CD4-positive, alpha-beta T cell treated with Interleukin-10 for 1 hour (primary cell): ENCODE data around the gene TRIO.

Experiments
- DNase-seq: peaks from one replicate; pipeline ENCODE4 v3.0.0-alpha.2; 2020

Gene TRIO

GRCh38 chr5:14503017-14503680 lies 360.0 kb downstream of the TRIO start:
- no peak for DNase-seq

DNA sequence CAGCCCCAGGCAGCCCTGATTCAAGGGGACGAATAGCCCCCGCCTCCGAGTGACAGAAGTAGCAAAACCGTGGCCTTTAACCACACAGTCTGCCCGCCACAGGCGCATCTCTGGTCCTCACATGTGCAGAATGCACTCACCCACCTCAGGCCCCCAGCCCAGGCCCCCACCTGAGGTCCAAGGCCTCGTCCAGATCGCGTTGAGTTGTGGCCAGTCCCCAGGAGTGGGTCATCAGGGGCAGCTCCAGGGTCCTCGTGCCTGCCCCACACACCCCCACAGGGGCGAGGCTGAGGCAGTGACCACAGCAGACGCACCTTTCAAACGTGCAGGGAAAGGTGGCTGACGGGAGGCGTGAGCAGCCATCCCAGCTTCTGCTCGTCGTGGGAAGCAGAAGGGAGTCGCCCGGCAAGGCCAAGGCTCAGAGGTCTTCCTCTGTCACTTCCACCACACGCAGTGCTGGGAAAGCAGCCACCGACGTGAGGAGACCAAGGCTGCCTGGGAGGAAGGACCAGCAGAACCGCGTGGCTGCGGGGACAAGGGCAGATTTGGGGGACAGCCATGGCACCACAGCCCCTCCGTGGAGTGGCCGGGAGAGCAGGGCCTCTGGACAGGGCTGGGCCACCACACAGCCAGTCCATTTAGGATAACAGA lies 360.7 kb downstream of the TRIO start:
- no peak for DNase-seq

GRCh38 chr5:14504332-14504727 lies 361.2 kb downstream of the TRIO start:
- no peak for DNase-seq

DNA sequence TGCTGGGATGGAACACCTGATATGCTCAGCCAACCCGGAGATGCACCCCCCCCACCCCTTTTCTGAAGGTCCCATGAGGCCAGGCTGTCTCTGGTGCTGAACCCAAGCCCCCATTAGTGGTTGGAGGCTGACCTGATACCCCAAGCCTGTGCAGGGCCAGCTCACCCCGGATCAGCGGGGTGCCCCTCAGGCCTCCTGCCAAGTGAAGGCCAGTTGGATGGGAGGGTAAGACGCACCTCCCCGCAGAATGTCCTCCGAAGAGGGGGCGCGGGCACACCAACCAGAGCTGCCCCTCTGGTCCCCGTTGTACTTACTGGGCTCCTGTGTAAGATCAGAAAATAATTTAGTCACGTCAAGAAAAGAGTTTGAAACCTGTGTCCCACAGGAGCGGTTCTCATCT lies 361.7 kb downstream of the TRIO start:
- DNase-seq, result no peak

DNA sequence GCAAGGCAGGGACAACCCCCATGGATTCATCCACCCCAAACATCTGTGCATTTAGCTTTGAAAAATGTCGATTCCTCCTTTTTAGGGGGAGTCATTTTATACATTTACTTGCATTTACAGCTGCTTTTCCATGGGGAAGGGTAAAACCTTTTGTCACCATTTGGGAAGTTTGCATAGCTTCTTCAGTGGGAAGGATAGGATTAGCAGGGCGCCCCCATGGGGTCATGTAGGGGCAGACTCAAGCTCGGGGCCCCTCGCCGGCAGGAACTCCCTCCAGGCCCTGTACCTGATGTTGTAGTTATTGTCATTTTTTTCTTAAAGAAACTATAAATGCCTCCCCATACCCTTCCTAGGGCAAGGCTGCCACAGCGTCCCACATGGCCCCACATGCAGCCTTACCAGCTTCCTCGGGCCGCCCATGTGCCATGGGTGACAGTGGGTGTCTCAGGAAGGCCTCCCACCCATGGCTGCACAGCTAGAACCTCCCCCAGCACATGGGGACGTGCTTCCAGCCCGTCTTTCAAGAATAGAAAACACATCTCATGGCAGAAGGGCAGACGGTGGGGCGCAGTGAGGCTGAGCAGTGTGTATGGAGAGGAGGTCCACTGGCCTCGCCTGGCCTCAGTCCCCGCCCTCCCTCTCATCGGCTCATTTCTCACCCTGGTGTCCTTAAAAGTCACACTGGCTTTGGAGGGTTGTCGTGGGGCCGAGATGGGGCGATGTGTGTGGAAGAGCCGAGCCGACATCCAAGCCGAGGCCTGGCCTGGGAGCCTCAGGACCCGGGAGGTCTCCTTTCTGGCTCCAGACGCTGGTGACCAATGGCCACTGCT lies 362.4 kb downstream of the TRIO start:
- DNase-seq, result no peak

GRCh38 chr5:14506140-14506538 lies 363.0 kb downstream of the TRIO start:
- DNase-seq, result no peak

DNA sequence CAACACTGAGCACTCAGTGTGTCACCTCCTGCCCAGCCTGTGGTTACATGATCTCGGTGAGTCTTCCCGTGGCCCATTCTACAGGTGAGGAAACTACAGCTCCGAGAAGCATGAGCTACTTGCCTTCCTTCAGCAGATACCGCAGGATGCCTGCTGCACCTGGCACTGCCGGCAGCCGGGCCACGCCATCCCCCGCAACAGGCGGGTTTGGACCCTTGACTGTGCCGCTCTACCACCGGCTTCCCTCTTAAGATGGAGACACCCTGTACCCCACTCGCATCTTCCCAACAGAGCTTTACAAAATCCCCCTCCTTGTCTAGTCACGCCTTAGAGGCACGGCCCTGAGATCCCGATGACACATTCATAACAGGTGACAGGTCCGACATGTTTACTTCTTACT lies 363.5 kb downstream of the TRIO start:
- no peak for DNase-seq

- no peak for DNase-seq
Measured at GRCh38 chr5:14507156-14507941, 364.2 kb downstream of the TRIO start.

- DNase-seq, result no peak
Measured at GRCh38 chr5:14508046-14508445, 364.9 kb downstream of the TRIO start.

- no peak for DNase-seq
Measured at GRCh38 chr5:14509556-14509955, 366.4 kb downstream of the TRIO start.

- no peak for DNase-seq
Measured at GRCh38 chr5:14510156-14510734, 367.1 kb downstream of the TRIO start.

GRCh38 chr5:14510880-14511279 lies 367.7 kb downstream of the TRIO start:
- DNase-seq, result no peak

GRCh38 chr5:14512574-14512973 lies 369.4 kb downstream of the TRIO start:
- no peak for DNase-seq

GRCh38 chr5:14513266-14513665 lies 370.1 kb downstream of the TRIO start:
- no peak for DNase-seq

GRCh38 chr5:14516901-14517300 lies 373.8 kb downstream of the TRIO start:
- DNase-seq, result no peak

GRCh38 chr5:14518638-14519037 lies 375.5 kb downstream of the TRIO start:
- no peak for DNase-seq

DNA sequence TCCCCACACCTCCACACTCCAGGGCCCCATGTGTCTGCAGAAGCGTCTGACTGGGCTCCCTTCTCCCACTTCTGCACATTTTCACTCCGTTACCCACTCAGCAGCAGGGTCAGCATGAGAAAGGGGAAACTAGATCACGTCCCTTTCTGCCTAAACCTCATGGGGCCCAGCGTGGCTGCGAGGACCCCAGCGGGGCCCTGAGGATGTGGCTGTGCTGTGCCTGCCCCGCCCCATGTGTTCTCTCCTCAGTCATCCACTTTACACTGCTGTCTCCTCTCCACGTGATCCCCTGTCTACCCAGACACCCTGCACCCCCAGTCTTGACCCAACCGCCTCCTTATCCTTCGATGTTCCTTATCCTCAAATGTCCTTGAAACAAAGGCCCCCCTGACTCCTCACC lies 378.6 kb downstream of the TRIO start:
- no peak for DNase-seq

- no peak for DNase-seq
Measured at GRCh38 chr5:14522721-14523120, 379.6 kb downstream of the TRIO start.

GRCh38 chr5:14523243-14524034 lies 380.3 kb downstream of the TRIO start:
- DNase-seq, result no peak

GRCh38 chr5:14525397-14525796 lies 382.3 kb downstream of the TRIO start:
- DNase-seq, result no peak

- no peak for DNase-seq
Measured at GRCh38 chr5:14526493-14526892, 383.4 kb downstream of the TRIO start.

DNA sequence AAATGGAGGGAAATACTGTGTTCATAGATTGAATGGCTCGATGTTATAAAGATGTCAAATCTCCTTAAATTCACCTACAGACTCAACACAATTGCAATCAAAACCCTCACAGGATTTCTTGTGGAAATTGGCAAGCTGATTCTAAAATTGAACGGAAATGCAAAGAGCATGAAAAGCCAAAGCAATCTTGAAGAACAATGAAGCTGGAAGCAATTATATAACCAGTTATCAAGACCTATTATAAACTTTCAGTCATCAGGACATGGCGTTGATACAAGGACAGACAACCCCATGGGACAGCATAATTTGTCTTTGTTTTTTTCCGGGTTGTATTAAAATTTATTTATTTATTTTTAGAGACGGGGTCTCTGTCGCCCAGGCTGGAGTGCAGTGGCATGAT lies 385.0 kb downstream of the TRIO start:
- no peak for DNase-seq
